ENCODE measurements around the gene AAMDC.
"Not testable (repeated sequence)": the region's sequence is repeated elsewhere in the genome, so short reads cannot be mapped to it uniquely, and the experiment has no call there.

DNA sequence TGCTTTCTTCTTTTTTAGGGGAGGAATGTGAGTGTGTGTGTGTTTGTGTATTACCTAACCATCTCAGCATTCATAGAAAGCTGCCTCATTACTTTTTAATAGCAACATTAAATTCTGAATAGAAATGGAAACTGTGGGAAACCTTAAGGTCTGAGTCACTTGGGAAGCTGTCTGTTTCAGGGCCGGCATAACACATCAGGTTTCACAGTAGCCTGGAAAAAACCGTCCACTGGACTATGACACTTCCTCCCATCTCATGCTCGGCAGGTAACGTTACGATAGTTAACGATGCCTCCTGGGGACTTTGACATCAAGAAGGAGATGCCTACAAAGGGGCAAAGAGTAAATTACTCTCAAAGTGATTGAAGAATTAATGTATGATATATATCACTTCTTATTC lies 89.9 kb downstream of the AAMDC start:
- TF ChIP-seq ZNF76 (tag by site-specific recombination; IDR thresholded peaks at IDR 0.05; ENCODE audit: borderline replicate concordance, low read depth); YY1 (tag by site-specific recombination; IDR thresholded peaks at IDR 0.05); ZBTB7A (tag by site-specific recombination; IDR thresholded peaks at IDR 0.05; ENCODE audit: low read depth); ZNF155 (tag by site-specific recombination; IDR thresholded peaks at IDR 0.05): not testable (repeated sequence)
- TF ChIP-seq, protein P1, sequence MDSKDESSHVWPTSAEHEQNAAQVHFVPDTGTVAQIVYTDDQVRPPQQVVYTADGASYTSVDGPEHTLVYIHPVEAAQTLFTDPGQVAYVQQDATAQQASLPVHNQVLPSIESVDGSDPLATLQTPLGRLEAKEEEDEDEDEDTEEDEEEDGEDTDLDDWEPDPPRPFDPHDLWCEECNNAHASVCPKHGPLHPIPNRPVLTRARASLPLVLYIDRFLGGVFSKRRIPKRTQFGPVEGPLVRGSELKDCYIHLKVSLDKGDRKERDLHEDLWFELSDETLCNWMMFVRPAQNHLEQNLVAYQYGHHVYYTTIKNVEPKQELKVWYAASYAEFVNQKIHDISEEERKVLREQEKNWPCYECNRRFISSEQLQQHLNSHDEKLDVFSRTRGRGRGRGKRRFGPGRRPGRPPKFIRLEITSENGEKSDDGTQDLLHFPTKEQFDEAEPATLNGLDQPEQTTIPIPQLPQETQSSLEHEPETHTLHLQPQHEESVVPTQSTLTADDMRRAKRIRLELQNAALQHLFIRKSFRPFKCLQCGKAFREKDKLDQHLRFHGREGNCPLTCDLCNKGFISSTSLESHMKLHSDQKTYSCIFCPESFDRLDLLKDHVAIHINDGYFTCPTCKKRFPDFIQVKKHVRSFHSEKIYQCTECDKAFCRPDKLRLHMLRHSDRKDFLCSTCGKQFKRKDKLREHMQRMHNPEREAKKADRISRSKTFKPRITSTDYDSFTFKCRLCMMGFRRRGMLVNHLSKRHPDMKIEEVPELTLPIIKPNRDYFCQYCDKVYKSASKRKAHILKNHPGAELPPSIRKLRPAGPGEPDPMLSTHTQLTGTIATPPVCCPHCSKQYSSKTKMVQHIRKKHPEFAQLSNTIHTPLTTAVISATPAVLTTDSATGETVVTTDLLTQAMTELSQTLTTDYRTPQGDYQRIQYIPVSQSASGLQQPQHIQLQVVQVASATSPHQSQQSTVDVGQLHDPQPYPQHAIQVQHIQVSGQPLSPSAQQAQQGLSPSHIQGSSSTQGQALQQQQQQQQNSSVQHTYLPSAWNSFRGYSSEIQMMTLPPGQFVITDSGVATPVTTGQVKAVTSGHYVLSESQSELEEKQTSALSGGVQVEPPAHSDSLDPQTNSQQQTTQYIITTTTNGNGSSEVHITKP (tag by site-specific recombination; IDR thresholded peaks at IDR 0.05) = not testable (repeated sequence)
- TF ChIP-seq, protein P2, sequence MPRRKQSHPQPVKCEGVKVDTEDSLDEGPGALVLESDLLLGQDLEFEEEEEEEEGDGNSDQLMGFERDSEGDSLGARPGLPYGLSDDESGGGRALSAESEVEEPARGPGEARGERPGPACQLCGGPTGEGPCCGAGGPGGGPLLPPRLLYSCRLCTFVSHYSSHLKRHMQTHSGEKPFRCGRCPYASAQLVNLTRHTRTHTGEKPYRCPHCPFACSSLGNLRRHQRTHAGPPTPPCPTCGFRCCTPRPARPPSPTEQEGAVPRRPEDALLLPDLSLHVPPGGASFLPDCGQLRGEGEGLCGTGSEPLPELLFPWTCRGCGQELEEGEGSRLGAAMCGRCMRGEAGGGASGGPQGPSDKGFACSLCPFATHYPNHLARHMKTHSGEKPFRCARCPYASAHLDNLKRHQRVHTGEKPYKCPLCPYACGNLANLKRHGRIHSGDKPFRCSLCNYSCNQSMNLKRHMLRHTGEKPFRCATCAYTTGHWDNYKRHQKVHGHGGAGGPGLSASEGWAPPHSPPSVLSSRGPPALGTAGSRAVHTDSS (tag by site-specific recombination; IDR thresholded peaks at IDR 0.05) = not testable (repeated sequence)
- TF ChIP-seq, protein P3, sequence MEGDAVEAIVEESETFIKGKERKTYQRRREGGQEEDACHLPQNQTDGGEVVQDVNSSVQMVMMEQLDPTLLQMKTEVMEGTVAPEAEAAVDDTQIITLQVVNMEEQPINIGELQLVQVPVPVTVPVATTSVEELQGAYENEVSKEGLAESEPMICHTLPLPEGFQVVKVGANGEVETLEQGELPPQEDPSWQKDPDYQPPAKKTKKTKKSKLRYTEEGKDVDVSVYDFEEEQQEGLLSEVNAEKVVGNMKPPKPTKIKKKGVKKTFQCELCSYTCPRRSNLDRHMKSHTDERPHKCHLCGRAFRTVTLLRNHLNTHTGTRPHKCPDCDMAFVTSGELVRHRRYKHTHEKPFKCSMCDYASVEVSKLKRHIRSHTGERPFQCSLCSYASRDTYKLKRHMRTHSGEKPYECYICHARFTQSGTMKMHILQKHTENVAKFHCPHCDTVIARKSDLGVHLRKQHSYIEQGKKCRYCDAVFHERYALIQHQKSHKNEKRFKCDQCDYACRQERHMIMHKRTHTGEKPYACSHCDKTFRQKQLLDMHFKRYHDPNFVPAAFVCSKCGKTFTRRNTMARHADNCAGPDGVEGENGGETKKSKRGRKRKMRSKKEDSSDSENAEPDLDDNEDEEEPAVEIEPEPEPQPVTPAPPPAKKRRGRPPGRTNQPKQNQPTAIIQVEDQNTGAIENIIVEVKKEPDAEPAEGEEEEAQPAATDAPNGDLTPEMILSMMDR (tag by site-specific recombination; IDR thresholded peaks at IDR 0.05) = not testable (repeated sequence)
- TF ChIP-seq, protein P4, sequence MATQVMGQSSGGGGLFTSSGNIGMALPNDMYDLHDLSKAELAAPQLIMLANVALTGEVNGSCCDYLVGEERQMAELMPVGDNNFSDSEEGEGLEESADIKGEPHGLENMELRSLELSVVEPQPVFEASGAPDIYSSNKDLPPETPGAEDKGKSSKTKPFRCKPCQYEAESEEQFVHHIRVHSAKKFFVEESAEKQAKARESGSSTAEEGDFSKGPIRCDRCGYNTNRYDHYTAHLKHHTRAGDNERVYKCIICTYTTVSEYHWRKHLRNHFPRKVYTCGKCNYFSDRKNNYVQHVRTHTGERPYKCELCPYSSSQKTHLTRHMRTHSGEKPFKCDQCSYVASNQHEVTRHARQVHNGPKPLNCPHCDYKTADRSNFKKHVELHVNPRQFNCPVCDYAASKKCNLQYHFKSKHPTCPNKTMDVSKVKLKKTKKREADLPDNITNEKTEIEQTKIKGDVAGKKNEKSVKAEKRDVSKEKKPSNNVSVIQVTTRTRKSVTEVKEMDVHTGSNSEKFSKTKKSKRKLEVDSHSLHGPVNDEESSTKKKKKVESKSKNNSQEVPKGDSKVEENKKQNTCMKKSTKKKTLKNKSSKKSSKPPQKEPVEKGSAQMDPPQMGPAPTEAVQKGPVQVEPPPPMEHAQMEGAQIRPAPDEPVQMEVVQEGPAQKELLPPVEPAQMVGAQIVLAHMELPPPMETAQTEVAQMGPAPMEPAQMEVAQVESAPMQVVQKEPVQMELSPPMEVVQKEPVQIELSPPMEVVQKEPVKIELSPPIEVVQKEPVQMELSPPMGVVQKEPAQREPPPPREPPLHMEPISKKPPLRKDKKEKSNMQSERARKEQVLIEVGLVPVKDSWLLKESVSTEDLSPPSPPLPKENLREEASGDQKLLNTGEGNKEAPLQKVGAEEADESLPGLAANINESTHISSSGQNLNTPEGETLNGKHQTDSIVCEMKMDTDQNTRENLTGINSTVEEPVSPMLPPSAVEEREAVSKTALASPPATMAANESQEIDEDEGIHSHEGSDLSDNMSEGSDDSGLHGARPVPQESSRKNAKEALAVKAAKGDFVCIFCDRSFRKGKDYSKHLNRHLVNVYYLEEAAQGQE (tag by site-specific recombination; IDR thresholded peaks at IDR 0.05) = not testable (repeated sequence)
